Stimulated activated CD4-positive, alpha-beta T cell treated with anti-CD3 and anti-CD28 coated beads, TNF-alpha, amount 100 ng/mL, for 4 hours (primary cell): ENCODE results near the gene EVI2B.
"Not testable (repeated sequence)": the region's sequence is repeated elsewhere in the genome, so short reads cannot be mapped to it uniquely, and the experiment has no call there.

Experiments
- DNase-seq, 3 experiments: peaks; one replicate each; pipeline ENCODE4 v3.0.0-alpha.2; 2020; ENCODE audit warnings: low read depth in 3 of 3

EVI2B gene

GRCh38 chr17:31310886-31311285 lies 3.0 kb downstream of the EVI2B start:
- DNase-seq: no peak

- DNase-seq: peak in 1 of 3 experiments; percentile 39
Observed at GRCh38 chr17:31310260-31310659, 3.6 kb downstream of the EVI2B start.

- DNase-seq: no peak
Observed at GRCh38 chr17:31309556-31309955, 4.3 kb downstream of the EVI2B start.

DNA sequence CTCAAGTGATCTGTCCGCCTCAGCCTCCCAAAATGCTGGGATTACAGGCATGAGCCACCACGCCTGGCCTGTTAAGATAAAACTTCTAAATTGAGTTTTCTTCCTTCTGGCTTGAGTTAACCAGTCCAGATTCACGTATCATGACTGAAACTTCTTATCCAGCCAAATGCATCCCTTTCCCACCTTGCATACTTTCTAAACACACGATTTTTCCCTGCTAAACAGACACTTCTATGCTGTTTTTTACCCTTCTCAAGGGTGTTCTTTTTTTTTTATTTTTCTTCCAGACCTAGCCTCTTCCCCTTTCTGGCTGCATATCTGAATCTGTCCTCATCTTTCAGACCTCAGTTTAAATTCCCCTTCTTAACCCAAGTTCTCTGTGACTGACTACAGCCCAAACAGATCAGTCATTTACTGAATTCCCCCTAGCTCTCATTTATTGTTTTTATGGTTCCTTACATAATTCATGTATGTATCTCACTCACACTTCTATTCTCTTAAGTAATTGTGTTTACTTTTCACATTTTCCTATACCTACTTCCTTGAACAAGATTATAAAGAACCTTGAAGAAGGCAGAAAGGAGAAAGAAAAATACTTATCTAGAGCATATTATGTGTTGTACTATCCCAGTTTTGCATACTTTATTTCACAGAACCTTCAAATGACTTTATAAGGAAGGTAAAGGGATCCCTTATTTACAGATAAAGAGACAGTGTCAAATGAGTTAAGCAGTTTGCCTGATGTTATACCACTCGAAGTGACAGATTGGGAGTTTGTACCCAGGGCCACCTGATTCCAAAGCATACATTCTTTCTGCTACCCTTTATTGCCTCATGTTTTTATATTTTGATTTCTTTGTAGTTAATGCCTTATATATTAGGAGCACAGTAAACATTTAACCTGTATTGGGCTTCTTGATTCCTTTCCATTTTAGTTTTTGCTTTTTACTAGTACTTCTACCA lies 5.2 kb downstream of the EVI2B start:
- DNase-seq: no peak

DNA sequence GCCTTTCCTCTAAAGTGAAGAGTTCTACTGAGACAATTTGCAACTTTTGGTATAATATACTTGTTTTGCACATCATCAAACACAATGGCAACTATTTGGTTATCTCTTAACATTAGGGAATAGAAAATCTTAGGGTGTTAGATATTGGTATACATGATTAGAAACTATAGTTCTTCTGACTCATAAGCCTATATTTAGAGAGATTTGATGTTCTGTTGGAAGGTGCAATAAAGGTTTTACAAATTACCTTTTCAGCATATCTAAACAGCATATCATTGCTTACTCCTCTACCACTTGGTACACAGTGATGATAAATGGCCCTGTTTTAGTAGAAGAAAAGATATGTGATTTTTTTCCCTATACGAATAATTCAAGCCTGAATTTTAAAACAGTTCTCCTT lies 6.2 kb downstream of the EVI2B start:
- DNase-seq: no peak

DNA sequence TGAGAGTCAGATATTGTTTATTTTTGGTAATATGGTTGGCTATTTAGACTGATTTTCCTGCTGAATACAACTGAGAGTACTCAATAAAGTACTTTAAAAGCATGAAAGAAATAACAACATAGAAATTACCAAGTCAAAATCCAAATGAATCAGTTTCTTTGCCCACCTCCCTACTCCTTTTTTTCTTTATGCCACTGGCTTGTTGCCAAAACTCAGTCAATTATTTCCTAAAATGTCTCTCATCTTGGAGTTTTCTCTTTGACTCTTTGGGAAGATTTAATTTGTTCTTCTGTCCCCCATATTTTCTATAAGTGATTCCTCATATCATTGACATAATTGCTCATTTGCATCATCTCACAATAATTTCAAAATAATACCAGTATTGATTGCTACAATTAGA lies 14.2 kb downstream of the EVI2B start:
- no peak for DNase-seq

GRCh38 chr17:31297090-31297489 lies 16.8 kb downstream of the EVI2B start, which contains the start of gene OMG:
Gene OMG (minus strand): TSS chr17:31297239. CDS start chr17:31296331, 908 bp downstream.
- no peak for DNase-seq

DNA sequence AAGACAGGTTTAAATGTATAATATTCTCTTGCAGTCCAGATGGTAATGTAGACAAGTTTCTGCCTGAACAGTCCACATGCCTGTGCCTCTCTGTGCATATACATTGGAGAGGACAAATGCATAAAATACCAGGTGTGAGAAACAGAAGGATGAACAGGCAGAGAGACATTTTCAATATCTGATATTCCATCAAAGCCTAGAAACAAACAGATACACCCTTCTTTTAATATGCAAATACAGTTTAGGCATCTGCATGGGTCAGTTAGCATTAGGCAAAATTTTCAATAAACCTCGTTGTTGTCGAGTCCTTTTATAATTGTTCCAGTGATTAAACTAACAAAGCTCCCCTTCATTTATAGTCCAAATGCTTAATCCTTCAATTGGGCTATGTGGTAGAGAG lies 17.7 kb downstream of the EVI2B start:
- no peak for DNase-seq

- no peak for DNase-seq
Observed at GRCh38 chr17:31295489-31295871, 18.4 kb downstream of the EVI2B start.

- DNase-seq: no peak
Observed at GRCh38 chr17:31294820-31295488, 18.9 kb downstream of the EVI2B start.

- DNase-seq: no peak
Observed at GRCh38 chr17:31294231-31294630, 19.6 kb downstream of the EVI2B start.

- DNase-seq: no peak
Observed at GRCh38 chr17:31293581-31293980, 20.3 kb downstream of the EVI2B start.

GRCh38 chr17:31291820-31292219 lies 22.0 kb downstream of the EVI2B start:
- DNase-seq: no peak

- no peak for DNase-seq
Observed at GRCh38 chr17:31289790-31290189, 24.1 kb downstream of the EVI2B start.

DNA sequence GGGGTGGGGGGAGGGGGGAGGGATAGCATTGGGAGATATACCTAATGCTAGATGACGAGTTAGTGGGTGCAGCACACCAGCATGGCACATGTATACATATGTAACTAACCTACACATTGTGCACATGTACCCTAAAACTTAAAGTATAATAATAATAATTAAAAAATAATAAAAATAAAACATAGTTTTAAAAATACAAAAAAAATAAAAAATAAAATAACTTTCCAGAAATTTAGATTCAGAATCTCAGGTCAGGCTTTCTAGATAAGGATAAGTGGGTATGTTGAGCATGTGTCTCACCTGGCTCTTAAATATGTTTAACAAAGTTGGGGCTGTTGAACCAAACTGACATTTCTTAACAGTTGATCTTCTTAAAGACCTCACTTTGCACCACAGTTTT lies 25.9 kb downstream of the EVI2B start:
- not testable (repeated sequence) for DNase-seq

- no peak for DNase-seq
Observed at GRCh38 chr17:31286587-31286986, 27.3 kb downstream of the EVI2B start.

DNA sequence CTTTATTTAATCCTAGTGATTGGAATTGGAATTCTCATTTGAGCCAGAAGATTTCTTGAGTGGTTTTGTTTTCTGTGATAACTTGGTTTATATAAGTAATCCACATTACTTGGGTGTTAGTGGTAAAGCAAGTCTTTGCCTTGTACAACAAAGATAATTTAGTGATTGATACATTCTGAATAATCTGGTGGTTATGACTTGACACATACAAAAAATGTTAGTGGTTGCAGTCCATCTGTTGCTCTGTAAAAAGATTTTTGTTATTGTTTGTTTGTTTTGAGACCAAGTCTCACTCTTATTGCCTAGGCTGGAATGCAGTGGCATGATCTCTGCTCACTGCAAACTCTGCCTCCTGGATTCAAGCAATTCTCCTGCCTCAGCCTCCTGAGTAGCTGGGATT lies 30.0 kb downstream of the EVI2B start:
- no peak for DNase-seq

DNA sequence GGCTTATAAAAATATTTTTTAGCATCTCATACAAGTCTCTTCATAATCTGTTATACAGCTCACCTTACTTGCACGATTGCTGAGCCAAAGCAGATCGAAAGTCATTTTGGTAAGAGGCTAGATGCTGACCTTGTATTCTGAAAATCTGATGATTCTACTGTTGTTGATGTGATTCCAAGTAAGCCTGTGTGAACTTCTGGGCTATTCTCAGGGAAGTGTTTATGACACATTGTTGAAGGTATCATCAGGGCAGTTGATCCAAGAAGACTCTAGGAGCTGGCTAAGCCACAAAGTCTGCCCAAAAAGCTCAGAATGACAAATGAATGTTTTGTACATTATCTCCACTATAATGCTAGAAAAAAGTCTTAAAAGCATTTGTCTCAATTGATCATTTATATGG lies 32.8 kb downstream of the EVI2B start:
- DNase-seq: no peak

- no peak for DNase-seq
Observed at GRCh38 chr17:31279401-31279800, 34.5 kb downstream of the EVI2B start.

- no peak for DNase-seq
Observed at GRCh38 chr17:31275116-31275515, 38.7 kb downstream of the EVI2B start.

- DNase-seq: no peak
Observed at GRCh38 chr17:31274252-31274651, 39.6 kb downstream of the EVI2B start.

DNA sequence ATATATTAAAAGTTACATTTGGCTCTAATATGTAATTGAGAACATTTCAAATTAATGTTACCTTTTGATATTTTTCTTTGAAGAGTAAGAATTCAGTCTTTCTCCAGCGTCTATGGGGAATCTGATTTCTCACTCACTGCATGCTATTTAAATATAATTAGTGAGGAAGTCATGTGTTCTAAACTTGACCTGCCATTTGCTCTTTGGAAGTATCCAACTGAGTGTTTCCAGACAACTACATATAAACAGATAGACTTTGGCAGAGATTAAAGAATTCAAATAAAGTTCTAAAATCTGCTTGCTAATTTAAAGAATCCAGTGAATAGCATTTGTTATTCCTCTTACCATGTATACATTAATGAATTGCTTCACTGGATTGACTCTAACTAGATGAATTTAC lies 40.3 kb downstream of the EVI2B start:
- no peak for DNase-seq

DNA sequence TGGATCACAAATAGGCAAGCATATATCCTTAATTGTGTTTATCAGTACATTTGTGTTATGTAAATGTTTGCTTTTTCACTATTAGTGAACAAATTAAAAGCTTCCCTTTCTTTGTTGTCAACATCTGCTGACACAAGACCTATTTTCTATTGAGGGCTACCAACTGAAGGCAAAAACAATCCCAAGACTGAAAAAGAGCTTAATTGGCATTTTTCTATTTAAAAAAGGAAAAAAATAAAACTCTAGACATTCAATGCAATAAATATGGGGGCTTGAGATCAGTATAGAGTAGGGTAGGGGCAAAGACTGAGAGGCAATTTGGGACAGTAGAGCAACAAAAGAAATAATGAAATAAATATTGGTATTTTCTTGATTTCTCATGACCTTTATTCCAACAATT lies 41.1 kb downstream of the EVI2B start:
- no peak for DNase-seq
